Measurements from ENCODE around the gene MGRN1.

MGRN1 gene

GRCh38 chr16:4687946-4688673 is 63.5 kb downstream of the MGRN1 start:
- DNase-seq (ENCODE audit: low spot score) = no peak

GRCh38 chr16:4688674-4689045 is 64.0 kb downstream of the MGRN1 start:
- no peak for DNase-seq (ENCODE audit: low spot score)

GRCh38 chr16:4689091-4689671 is 64.6 kb downstream of the MGRN1 start:
- DNase-seq (ENCODE audit: low spot score) = no peak

GRCh38 chr16:4689864-4690704 is 65.5 kb downstream of the MGRN1 start:
- no peak for DNase-seq (ENCODE audit: low spot score)

GRCh38 chr16:4690946-4691665 is 66.5 kb downstream of the MGRN1 start:
- DNase-seq (ENCODE audit: low spot score) = no peak

- DNase-seq (ENCODE audit: low spot score) = no peak
Measured at GRCh38 chr16:4691666-4692412, 67.2 kb downstream of the MGRN1 start.

GRCh38 chr16:4692460-4693295 is 68.1 kb downstream of the MGRN1 start:
- no peak for DNase-seq (ENCODE audit: low spot score)

GRCh38 chr16:4693296-4693955 is 68.8 kb downstream of the MGRN1 start, which contains the start of gene NUDT16L1:
NUDT16L1 (plus strand) TSS chr16:4693562; CDS start chr16:4693727, 165 bp downstream.
- DNase-seq (ENCODE audit: low spot score) = peak; percentile 96

GRCh38 chr16:4693956-4694641 is 69.5 kb downstream of the MGRN1 start:
- peak; percentile 31 for DNase-seq (ENCODE audit: low spot score)

GRCh38 chr16:4694642-4695451 is 70.2 kb downstream of the MGRN1 start:
- no peak for DNase-seq (ENCODE audit: low spot score)

- DNase-seq (ENCODE audit: low spot score) = no peak
Measured at GRCh38 chr16:4695473-4696171, 71.0 kb downstream of the MGRN1 start.

- no peak for DNase-seq (ENCODE audit: low spot score)
Measured at GRCh38 chr16:4696172-4696904, 71.7 kb downstream of the MGRN1 start.

- DNase-seq (ENCODE audit: low spot score) = no peak
Measured at GRCh38 chr16:4696905-4697847, 72.5 kb downstream of the MGRN1 start.

GRCh38 chr16:4697848-4698291 is 73.2 kb downstream of the MGRN1 start:
- DNase-seq (ENCODE audit: low spot score) = no peak

- no peak for DNase-seq (ENCODE audit: low spot score)
Measured at GRCh38 chr16:4698321-4699045, 73.9 kb downstream of the MGRN1 start.
